ENCODE results near the gene LRP5.

DNA sequence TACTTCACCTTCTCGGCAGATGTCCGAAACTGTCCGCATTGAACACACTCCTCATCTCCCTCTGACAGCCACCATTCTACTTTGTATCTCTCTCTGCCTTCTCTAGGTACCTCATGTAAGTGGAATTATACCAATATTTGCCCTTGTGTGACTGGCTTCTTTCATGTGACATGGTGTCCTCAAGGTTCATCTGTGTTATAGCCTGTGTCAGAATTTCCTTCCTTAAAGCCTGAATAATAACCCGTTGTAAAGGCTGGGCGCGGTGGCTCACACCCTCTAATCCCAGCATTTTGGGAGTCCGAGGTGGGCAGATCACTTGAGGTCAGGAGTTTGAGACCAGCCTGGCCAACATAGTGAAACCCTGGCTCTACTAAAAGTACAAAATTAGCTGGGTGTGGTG, 107.8 kb downstream of the LRP5 start:
- TF ChIP-seq, protein P1, sequence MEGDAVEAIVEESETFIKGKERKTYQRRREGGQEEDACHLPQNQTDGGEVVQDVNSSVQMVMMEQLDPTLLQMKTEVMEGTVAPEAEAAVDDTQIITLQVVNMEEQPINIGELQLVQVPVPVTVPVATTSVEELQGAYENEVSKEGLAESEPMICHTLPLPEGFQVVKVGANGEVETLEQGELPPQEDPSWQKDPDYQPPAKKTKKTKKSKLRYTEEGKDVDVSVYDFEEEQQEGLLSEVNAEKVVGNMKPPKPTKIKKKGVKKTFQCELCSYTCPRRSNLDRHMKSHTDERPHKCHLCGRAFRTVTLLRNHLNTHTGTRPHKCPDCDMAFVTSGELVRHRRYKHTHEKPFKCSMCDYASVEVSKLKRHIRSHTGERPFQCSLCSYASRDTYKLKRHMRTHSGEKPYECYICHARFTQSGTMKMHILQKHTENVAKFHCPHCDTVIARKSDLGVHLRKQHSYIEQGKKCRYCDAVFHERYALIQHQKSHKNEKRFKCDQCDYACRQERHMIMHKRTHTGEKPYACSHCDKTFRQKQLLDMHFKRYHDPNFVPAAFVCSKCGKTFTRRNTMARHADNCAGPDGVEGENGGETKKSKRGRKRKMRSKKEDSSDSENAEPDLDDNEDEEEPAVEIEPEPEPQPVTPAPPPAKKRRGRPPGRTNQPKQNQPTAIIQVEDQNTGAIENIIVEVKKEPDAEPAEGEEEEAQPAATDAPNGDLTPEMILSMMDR (IDR thresholded peaks at IDR 0.05): no peak
- no peak for TF ChIP-seq POLR2A (IDR thresholded peaks at IDR 0.05)
